Epidermal melanocyte (primary cell): ENCODE results near the gene KDSR.
A peak's percentile ranks its signal among the peaks of the same experiment; 100 is the strongest.

ENCODE experiments used
- DNase-seq: peaks from one replicate; pipeline ENCODE4 v3.0.0; 2011; ENCODE audit warnings: low spot score; ENCODE audit not compliant: insufficient read length

KDSR gene

GRCh38 chr18:63307551-63308200 is 59.3 kb downstream of the KDSR start:
- no peak for DNase-seq

- no peak for DNase-seq
Measured at GRCh38 chr18:63306819-63307550, 60.0 kb downstream of the KDSR start.

- no peak for DNase-seq
Measured at GRCh38 chr18:63306249-63306648, 60.8 kb downstream of the KDSR start.

GRCh38 chr18:63303547-63303946 is 63.5 kb downstream of the KDSR start:
- DNase-seq, result no peak

GRCh38 chr18:63302636-63303405 is 64.2 kb downstream of the KDSR start:
- DNase-seq, result no peak

GRCh38 chr18:63302220-63302619 is 64.8 kb downstream of the KDSR start:
- no peak for DNase-seq

- DNase-seq, result no peak
Measured at GRCh38 chr18:63301434-63301833, 65.6 kb downstream of the KDSR start.

GRCh38 chr18:63299837-63300745 is 66.9 kb downstream of the KDSR start:
- no peak for DNase-seq

- no peak for DNase-seq
Measured at GRCh38 chr18:63298400-63299365, 68.3 kb downstream of the KDSR start.

- no peak for DNase-seq
Measured at GRCh38 chr18:63297687-63298399, 69.2 kb downstream of the KDSR start.

- DNase-seq, result no peak
Measured at GRCh38 chr18:63293935-63294334, 73.1 kb downstream of the KDSR start.

- DNase-seq, result no peak
Measured at GRCh38 chr18:63292831-63293683, 73.9 kb downstream of the KDSR start.

GRCh38 chr18:63291278-63291677 is 75.7 kb downstream of the KDSR start:
- no peak for DNase-seq

- DNase-seq, result no peak
Measured at GRCh38 chr18:63290821-63291200, 76.2 kb downstream of the KDSR start.

- no peak for DNase-seq
Measured at GRCh38 chr18:63290166-63290820, 76.7 kb downstream of the KDSR start.

GRCh38 chr18:63288311-63288710 is 78.7 kb downstream of the KDSR start:
- DNase-seq, result peak; percentile 30

- DNase-seq, result no peak
Measured at GRCh38 chr18:63287691-63288220, 79.2 kb downstream of the KDSR start.

- DNase-seq, result no peak
Measured at GRCh38 chr18:63286926-63287325, 80.1 kb downstream of the KDSR start.
